ENCODE data around the gene PLEKHM3.

Gene PLEKHM3

DNA sequence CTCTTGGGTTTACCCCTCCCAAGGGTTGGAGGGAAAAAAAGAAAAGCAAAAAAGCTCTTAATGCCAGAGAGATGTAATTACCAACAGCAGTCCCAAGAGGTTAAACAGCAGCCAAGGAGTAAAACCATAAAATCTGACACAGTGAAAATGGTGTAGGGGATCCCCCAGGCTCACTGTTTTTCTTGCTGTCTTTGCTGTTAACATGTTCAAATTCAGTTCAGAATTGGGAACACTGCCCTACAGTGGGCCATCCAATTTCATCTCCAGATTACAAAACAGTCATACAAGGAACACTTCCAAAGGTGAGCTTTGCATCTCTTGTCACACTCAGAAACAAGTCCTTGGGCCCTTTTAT lies 54.5 kb downstream of the PLEKHM3 start:
- no peaks in the 10 kb centered on the region for H3K36me3 ChIP-seq (ENCODE audit: control insufficient read depth, insufficient read depth, low read length)
- peak overlapping the region; percentile 34 for H3K27ac ChIP-seq (ENCODE audit: low read depth, low read length)
- no peak overlapping the region for H2AK5ac ChIP-seq (ENCODE audit: low read length)
- H2BK5ac ChIP-seq (ENCODE audit: low read length): no peak overlapping the region
- no peaks in the 10 kb centered on the region for H3K79me2 ChIP-seq (ENCODE audit: control insufficient read depth, insufficient read depth, low read length)
- no peak overlapping the region for H3K56ac ChIP-seq (ENCODE audit: low read length)
- no peak overlapping the region for H2BK120ac ChIP-seq (ENCODE audit: low read depth, low read length)
- peak overlapping the region; percentile 2 for H3K9ac ChIP-seq (ENCODE audit: low read length)
- H3K4me1 ChIP-seq (ENCODE audit: control insufficient read depth, low read depth, low read length): peaks cover 2% of the 10 kb centered on the region
- H3K4ac ChIP-seq (ENCODE audit: low read depth, low read length): no peak overlapping the region
- no peak overlapping the region for H3K23ac ChIP-seq (ENCODE audit: low read length)
- H3K4me2 ChIP-seq (ENCODE audit: low read length): no peak overlapping the region
- no peak overlapping the region for H3K18ac ChIP-seq (ENCODE audit: low read length)
- no peak overlapping the region for H4K8ac ChIP-seq (ENCODE audit: low read depth, low read length)
- no peaks in the 10 kb centered on the region for H3K27me3 ChIP-seq (ENCODE audit: insufficient read depth, low read length, poor library complexity)
- H2BK15ac ChIP-seq (replicated peaks; ENCODE audit: low read depth): peak overlapping the region; percentile 64
- DNase-seq: no peak
- H4K5ac ChIP-seq (ENCODE audit: low read length): no peak overlapping the region
- no peaks in the 10 kb centered on the region for H3K79me1 ChIP-seq (ENCODE audit: low read length)
- no peak overlapping the region for H3K4me3 ChIP-seq (ENCODE audit: low read length)

DNA sequence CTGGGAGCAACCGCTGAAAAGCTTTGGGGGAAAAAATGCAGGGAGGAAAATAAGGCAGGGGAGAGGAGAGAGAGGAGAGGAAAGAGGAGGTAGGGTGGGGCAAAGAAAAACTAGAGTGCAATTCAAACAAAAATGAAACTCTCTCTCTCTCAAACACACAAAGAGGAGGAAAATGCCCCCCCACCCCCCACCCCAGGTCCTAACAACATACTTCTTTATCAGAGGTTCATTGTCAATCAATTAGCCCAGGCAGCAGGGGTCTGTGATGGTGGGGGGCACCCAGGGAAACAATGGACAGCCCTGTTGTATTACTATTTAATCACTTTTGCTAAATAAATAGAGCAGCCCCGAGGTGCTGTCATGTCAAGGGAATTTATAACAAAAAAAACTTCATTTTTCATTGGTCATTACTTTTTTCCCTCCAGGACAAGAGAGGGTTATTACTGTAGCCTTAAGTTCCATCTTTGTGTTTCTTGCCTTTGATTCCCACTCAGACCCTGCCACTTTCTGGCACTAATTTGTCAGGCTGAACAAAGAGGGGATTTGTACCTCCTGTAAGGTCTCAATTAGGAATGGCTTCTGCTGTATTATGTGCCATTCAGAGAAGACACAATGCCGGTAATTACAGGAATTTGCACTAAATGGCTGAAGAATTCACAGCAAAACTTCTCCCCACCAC lies 55.0 kb downstream of the PLEKHM3 start:
- Histone ChIP-seq H3K4me3 (ENCODE audit: low read length) (no peak overlapping the region), H3K4me2 (ENCODE audit: low read length) (peak overlapping the region; percentile 10), H3K4ac (ENCODE audit: low read depth, low read length) (no peak overlapping the region), H2BK5ac (ENCODE audit: low read length) (no peak overlapping the region), H4K5ac (ENCODE audit: low read length) (no peak overlapping the region), H3K18ac (ENCODE audit: low read length) (no peak overlapping the region), H3K79me2 (ENCODE audit: control insufficient read depth, insufficient read depth, low read length) (no peaks in the 10 kb centered on the region), H3K56ac (ENCODE audit: low read length) (no peak overlapping the region), H4K8ac (ENCODE audit: low read depth, low read length) (peak overlapping the region; percentile 39), H3K79me1 (ENCODE audit: low read length) (no peaks in the 10 kb centered on the region), H3K4me1 (ENCODE audit: control insufficient read depth, low read depth, low read length) (peaks cover 2% of the 10 kb centered on the region), H2BK120ac (ENCODE audit: low read depth, low read length) (no peak overlapping the region), H3K9ac (ENCODE audit: low read length) (no peak overlapping the region), H2AK5ac (ENCODE audit: low read length) (no peak overlapping the region), H3K27me3 (ENCODE audit: insufficient read depth, low read length, poor library complexity) (no peaks in the 10 kb centered on the region), H2BK15ac (replicated peaks; ENCODE audit: low read depth) (no peak overlapping the region), H3K27ac (ENCODE audit: low read depth, low read length) (peak overlapping the region; percentile 47), H3K36me3 (ENCODE audit: control insufficient read depth, insufficient read depth, low read length) (no peaks in the 10 kb centered on the region), H3K23ac (ENCODE audit: low read length) (no peak overlapping the region)
- no CpG with 5 or more reads among the region's 3 CpGs for WGBS (ENCODE audit: extremely low coverage, insufficient coverage, low lambda C conversion rate)
- peak; percentile 80 for DNase-seq

DNA sequence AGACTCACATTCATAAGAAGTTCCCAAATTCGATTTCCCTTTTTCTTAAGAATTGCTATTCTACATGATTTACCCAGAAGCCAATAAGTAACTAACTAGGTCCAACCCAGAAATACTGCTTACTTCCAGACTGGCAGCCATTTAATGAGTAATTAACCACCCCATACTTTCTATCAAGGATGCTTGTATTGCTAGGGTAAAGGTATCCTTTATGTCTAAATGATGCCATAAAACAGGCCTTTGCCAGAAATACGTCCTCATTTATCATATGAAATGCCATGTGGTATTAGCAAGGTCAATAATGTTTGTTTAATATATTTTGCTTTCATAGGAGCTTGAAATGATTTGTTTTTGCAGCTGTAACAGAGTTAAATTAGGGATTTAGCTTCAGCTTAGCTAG lies 56.1 kb downstream of the PLEKHM3 start:
- Histone ChIP-seq H3K4ac (ENCODE audit: low read depth, low read length) (no peak overlapping the region), H2BK120ac (ENCODE audit: low read depth, low read length) (no peak overlapping the region), H3K4me3 (ENCODE audit: low read length) (no peak overlapping the region), H3K56ac (ENCODE audit: low read length) (no peak overlapping the region), H4K8ac (ENCODE audit: low read depth, low read length) (no peak overlapping the region), H2AK5ac (ENCODE audit: low read length) (no peak overlapping the region), H3K27ac (ENCODE audit: low read depth, low read length) (no peak overlapping the region), H3K79me1 (ENCODE audit: low read length) (no peaks in the 10 kb centered on the region), H4K5ac (ENCODE audit: low read length) (no peak overlapping the region), H3K4me2 (ENCODE audit: low read length) (no peak overlapping the region), H3K27me3 (ENCODE audit: insufficient read depth, low read length, poor library complexity) (no peaks in the 10 kb centered on the region), H3K23ac (ENCODE audit: low read length) (no peak overlapping the region), H3K79me2 (ENCODE audit: control insufficient read depth, insufficient read depth, low read length) (no peaks in the 10 kb centered on the region), H3K36me3 (ENCODE audit: control insufficient read depth, insufficient read depth, low read length) (no peaks in the 10 kb centered on the region), H2BK15ac (replicated peaks; ENCODE audit: low read depth) (no peak overlapping the region), H2BK5ac (ENCODE audit: low read length) (no peak overlapping the region), H3K18ac (ENCODE audit: low read length) (no peak overlapping the region), H3K9ac (ENCODE audit: low read length) (no peak overlapping the region), H3K4me1 (ENCODE audit: control insufficient read depth, low read depth, low read length) (peaks cover 2% of the 10 kb centered on the region)
- WGBS (ENCODE audit: extremely low coverage, insufficient coverage, low lambda C conversion rate): no CpG with 5 or more reads among the region's 2 CpGs
- DNase-seq: no peak

DNA sequence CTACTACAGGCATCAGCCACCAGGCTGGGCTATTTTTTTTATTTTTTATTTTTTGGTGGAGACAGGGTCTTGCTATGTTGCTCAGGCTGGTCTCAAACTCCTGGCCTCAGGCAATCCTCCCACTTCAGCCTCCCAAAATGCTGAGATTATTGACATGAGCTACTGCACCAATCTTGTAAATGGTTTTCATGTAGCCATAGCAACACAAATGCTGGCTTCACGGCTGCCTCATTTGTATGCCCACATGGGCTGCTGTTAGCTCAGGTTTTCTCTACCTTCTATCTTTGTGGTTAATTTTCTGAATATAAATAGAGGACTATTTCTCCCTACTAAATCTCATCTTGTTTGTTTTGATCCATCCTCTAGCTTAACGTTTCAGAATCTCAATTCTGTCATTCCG lies 58.2 kb downstream of the PLEKHM3 start:
- Histone ChIP-seq H2BK5ac (ENCODE audit: low read length) (no peak overlapping the region), H3K18ac (ENCODE audit: low read length) (no peak overlapping the region), H3K79me1 (ENCODE audit: low read length) (no peaks in the 10 kb centered on the region), H3K4me3 (ENCODE audit: low read length) (no peak overlapping the region), H3K56ac (ENCODE audit: low read length) (no peak overlapping the region), H4K8ac (ENCODE audit: low read depth, low read length) (no peak overlapping the region), H3K27ac (ENCODE audit: low read depth, low read length) (no peak overlapping the region), H3K9ac (ENCODE audit: low read length) (no peak overlapping the region), H2BK120ac (ENCODE audit: low read depth, low read length) (no peak overlapping the region), H3K4ac (ENCODE audit: low read depth, low read length) (no peak overlapping the region), H3K23ac (ENCODE audit: low read length) (no peak overlapping the region), H3K79me2 (ENCODE audit: control insufficient read depth, insufficient read depth, low read length) (no peaks in the 10 kb centered on the region), H3K4me1 (ENCODE audit: control insufficient read depth, low read depth, low read length) (peaks cover 2% of the 10 kb centered on the region), H3K27me3 (ENCODE audit: insufficient read depth, low read length, poor library complexity) (no peaks in the 10 kb centered on the region), H2BK15ac (replicated peaks; ENCODE audit: low read depth) (no peak overlapping the region), H3K4me2 (ENCODE audit: low read length) (no peak overlapping the region), H4K5ac (ENCODE audit: low read length) (no peak overlapping the region), H2AK5ac (ENCODE audit: low read length) (no peak overlapping the region), H3K36me3 (ENCODE audit: control insufficient read depth, insufficient read depth, low read length) (no peaks in the 10 kb centered on the region)
- DNase-seq: peak; percentile 25
- WGBS (ENCODE audit: extremely low coverage, insufficient coverage, low lambda C conversion rate): no CpG with 5 or more reads among the region's 3 CpGs

DNA sequence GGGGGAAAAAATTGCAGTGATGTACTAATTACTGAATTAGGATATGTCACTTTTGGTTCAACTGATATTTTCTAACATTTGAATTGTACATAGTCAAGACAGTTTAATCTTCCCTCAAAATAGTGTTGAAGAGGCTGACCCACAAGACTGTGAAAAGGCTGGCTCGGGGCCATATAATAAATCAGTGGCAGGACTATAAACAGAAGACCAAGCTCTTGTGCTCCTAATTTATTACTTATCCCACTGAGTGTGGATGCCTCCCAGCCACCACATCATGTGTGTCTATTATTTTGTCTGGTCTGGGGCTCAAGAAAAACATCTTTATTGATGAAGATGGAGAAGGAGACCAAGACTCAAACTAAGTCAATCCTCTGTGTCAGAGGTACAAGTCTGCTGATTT lies 64.4 kb downstream of the PLEKHM3 start:
- Histone ChIP-seq H3K79me2 (ENCODE audit: control insufficient read depth, insufficient read depth, low read length) (no peaks in the 10 kb centered on the region), H3K4me1 (ENCODE audit: control insufficient read depth, low read depth, low read length) (no peaks in the 10 kb centered on the region), H3K36me3 (ENCODE audit: control insufficient read depth, insufficient read depth, low read length) (no peaks in the 10 kb centered on the region), H4K5ac (ENCODE audit: low read length) (no peak overlapping the region), H2AK5ac (ENCODE audit: low read length) (no peak overlapping the region), H3K27ac (ENCODE audit: low read depth, low read length) (no peak overlapping the region), H3K79me1 (ENCODE audit: low read length) (no peaks in the 10 kb centered on the region), H3K27me3 (ENCODE audit: insufficient read depth, low read length, poor library complexity) (no peaks in the 10 kb centered on the region), H2BK15ac (replicated peaks; ENCODE audit: low read depth) (no peak overlapping the region), H2BK5ac (ENCODE audit: low read length) (no peak overlapping the region), H2BK120ac (ENCODE audit: low read depth, low read length) (no peak overlapping the region), H3K4me2 (ENCODE audit: low read length) (no peak overlapping the region), H3K4me3 (ENCODE audit: low read length) (no peak overlapping the region), H3K23ac (ENCODE audit: low read length) (no peak overlapping the region), H3K56ac (ENCODE audit: low read length) (no peak overlapping the region), H3K18ac (ENCODE audit: low read length) (no peak overlapping the region), H4K8ac (ENCODE audit: low read depth, low read length) (no peak overlapping the region), H3K9ac (ENCODE audit: low read length) (no peak overlapping the region), H3K4ac (ENCODE audit: low read depth, low read length) (no peak overlapping the region)
- DNase-seq: no peak
- no CpG with 5 or more reads among the region's 1 CpG for WGBS (ENCODE audit: extremely low coverage, insufficient coverage, low lambda C conversion rate)

DNA sequence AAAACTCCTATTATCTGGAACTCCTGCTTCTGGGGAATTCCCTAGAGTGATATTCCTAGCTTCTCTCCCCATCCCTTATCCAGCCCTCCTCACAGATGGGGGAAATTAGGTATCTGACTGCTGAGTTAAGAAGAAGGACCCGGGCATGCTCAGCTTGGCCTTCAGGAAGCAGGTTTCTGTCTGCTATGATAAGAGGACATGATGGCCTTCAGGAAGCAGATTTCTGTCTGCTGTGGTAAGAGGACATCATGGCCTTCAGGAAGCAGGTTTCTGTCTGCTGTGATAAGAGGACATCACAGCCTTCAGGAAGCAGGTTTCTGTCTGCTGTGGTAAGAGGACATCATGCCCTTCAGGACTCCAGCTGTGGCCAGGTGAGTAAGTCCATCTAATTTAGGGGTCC lies 65.2 kb downstream of the PLEKHM3 start:
- no peak overlapping the region for H4K8ac ChIP-seq (ENCODE audit: low read depth, low read length)
- no peak overlapping the region for H2BK5ac ChIP-seq (ENCODE audit: low read length)
- H3K56ac ChIP-seq (ENCODE audit: low read length): no peak overlapping the region
- no peaks in the 10 kb centered on the region for H3K79me2 ChIP-seq (ENCODE audit: control insufficient read depth, insufficient read depth, low read length)
- no peak overlapping the region for H3K4me2 ChIP-seq (ENCODE audit: low read length)
- H3K18ac ChIP-seq (ENCODE audit: low read length): no peak overlapping the region
- H3K4ac ChIP-seq (ENCODE audit: low read depth, low read length): no peak overlapping the region
- no peak overlapping the region for H2BK15ac ChIP-seq (replicated peaks; ENCODE audit: low read depth)
- no peaks in the 10 kb centered on the region for H3K4me1 ChIP-seq (ENCODE audit: control insufficient read depth, low read depth, low read length)
- no peak overlapping the region for H3K9ac ChIP-seq (ENCODE audit: low read length)
- H3K4me3 ChIP-seq (ENCODE audit: low read length): no peak overlapping the region
- no peak for DNase-seq
- H2BK120ac ChIP-seq (ENCODE audit: low read depth, low read length): no peak overlapping the region
- no peaks in the 10 kb centered on the region for H3K27me3 ChIP-seq (ENCODE audit: insufficient read depth, low read length, poor library complexity)
- WGBS (ENCODE audit: extremely low coverage, insufficient coverage, low lambda C conversion rate): no CpG with 5 or more reads among the region's 1 CpG
- H3K27ac ChIP-seq (ENCODE audit: low read depth, low read length): no peak overlapping the region
- H3K23ac ChIP-seq (ENCODE audit: low read length): no peak overlapping the region
- H4K5ac ChIP-seq (ENCODE audit: low read length): no peak overlapping the region
- no peaks in the 10 kb centered on the region for H3K36me3 ChIP-seq (ENCODE audit: control insufficient read depth, insufficient read depth, low read length)
- H3K79me1 ChIP-seq (ENCODE audit: low read length): no peaks in the 10 kb centered on the region
- H2AK5ac ChIP-seq (ENCODE audit: low read length): no peak overlapping the region
